ENCODE measurements around the gene STIM1.
A peak's percentile ranks its signal among the peaks of the same experiment; 100 is the strongest.

Gene STIM1

GRCh38 chr11:4071325-4071724 is 215.9 kb downstream of the STIM1 start:
- no peak for DNase-seq (ENCODE audit: low spot score)
- TF ChIP-seq CTCF (IDR thresholded peaks at IDR 0.05) = no peak
- H3K27ac ChIP-seq = no peak overlapping the region
- no peak overlapping the region for H3K4me3 ChIP-seq

- Histone ChIP-seq H3K27ac (no peak overlapping the region), H3K4me3 (no peak overlapping the region)
- no peak for TF ChIP-seq CTCF (IDR thresholded peaks at IDR 0.05)
- DNase-seq (ENCODE audit: low spot score) = no peak
Measured at GRCh38 chr11:4071914-4072313, 216.4 kb downstream of the STIM1 start.

GRCh38 chr11:4072668-4073285 is 217.3 kb downstream of the STIM1 start:
- Histone ChIP-seq H3K27ac (no peak overlapping the region), H3K4me3 (no peak overlapping the region)
- DNase-seq (ENCODE audit: low spot score) = no peak
- peak; percentile 45 for TF ChIP-seq CTCF (IDR thresholded peaks at IDR 0.05)

GRCh38 chr11:4074266-4074665 is 218.8 kb downstream of the STIM1 start:
- DNase-seq (ENCODE audit: low spot score) = no peak

GRCh38 chr11:4076774-4077173 is 221.3 kb downstream of the STIM1 start:
- no peak for TF ChIP-seq CTCF (IDR thresholded peaks at IDR 0.05)
- Histone ChIP-seq H3K27ac (no peak overlapping the region), H3K4me3 (no peak overlapping the region)
- no peak for DNase-seq (ENCODE audit: low spot score)

More at GRCh38 chr11:4074266-4074665, 218.8 kb downstream of the STIM1 start:
- no peak overlapping the region for H3K4me3 ChIP-seq
- TF ChIP-seq CTCF (IDR thresholded peaks at IDR 0.05) = no peak
- no peak overlapping the region for H3K27ac ChIP-seq

GRCh38 chr11:4083198-4083597 is 227.7 kb downstream of the STIM1 start:
- DNase-seq (ENCODE audit: low spot score) = no peak
- no peak for TF ChIP-seq CTCF (IDR thresholded peaks at IDR 0.05)
- Histone ChIP-seq H3K27ac (no peak overlapping the region), H3K4me3 (no peak overlapping the region)

- Histone ChIP-seq H3K27ac (no peak overlapping the region), H3K4me3 (no peak overlapping the region)
- DNase-seq (ENCODE audit: low spot score) = no peak
- no peak for TF ChIP-seq CTCF (IDR thresholded peaks at IDR 0.05)
Measured at GRCh38 chr11:4084406-4085125, 229.1 kb downstream of the STIM1 start.

Measured in coronary artery (tissue), 2 donors.